GM12891 (cell line): ENCODE data around the gene SSH2.
"Not testable (repeated sequence)": the region's sequence is repeated elsewhere in the genome, so short reads cannot be mapped to it uniquely, and the experiment has no call there.

Source experiments
- DNase-seq: peaks from one replicate; pipeline ENCODE4 v3.0.0; 2011; ENCODE audit warnings: low spot score; ENCODE audit not compliant: insufficient read length
- FAIRE-seq: peaks from 2 replicates; lab custom pipeline; 2011; peaks lifted over from hg19 to GRCh38; lab: Jason Lieb, UNC
- PAX5 ChIP-seq: IDR thresholded peaks from 2 replicates; pipeline ENCODE4 v1.6.1; 2011; ENCODE audit warnings: low read length, moderate library complexity, mild to moderate bottlenecking; ENCODE audit not compliant: insufficient read depth, severe bottlenecking
- POLR2A ChIP-seq: IDR thresholded peaks from 2 replicates; pipeline ENCODE4 v1.6.1; 2011; ENCODE audit warnings: low read depth, low read length, control low read depth
- POLR2AphosphoS5 ChIP-seq: IDR thresholded peaks from 2 replicates; pipeline ENCODE4 v1.6.1; 2011; ENCODE audit warnings: low read depth, low read length, control low read depth
- POU2F2 ChIP-seq: IDR thresholded peaks from 2 replicates; pipeline ENCODE4 v1.6.1; 2011; ENCODE audit warnings: low read depth, mild to moderate bottlenecking, control low read depth, low read length, moderate library complexity
- SPI1 ChIP-seq: IDR thresholded peaks from 2 replicates; pipeline ENCODE4 v1.6.1; 2011; ENCODE audit warnings: low read depth, low read length, control low read depth
- TAF1 ChIP-seq: IDR thresholded peaks from 2 replicates; pipeline ENCODE4 v1.6.1; 2011; ENCODE audit warnings: low read depth, low read length, control low read depth

Gene SSH2

DNA sequence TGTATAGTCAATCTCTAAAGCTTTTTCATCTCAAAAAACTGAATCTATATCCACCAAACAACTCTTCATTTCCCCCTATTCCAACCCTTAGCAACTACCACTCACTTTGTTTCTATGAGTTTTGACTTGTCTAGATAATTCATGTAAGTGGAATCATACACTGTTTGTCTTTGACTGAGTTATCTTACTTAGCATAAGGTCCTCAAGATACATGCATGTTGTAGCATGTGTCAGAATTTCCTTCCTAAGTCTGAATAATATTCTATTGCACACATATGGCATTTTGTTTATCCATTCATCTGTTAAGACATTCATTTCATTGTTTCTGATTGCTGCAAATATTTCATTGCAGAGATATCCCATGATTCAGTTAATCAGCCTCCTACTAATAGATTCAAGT is 72.2 kb downstream of the SSH2 start:
- no peak for FAIRE-seq
- TF ChIP-seq POU2F2 (no peak), SPI1 (no peak)

DNA sequence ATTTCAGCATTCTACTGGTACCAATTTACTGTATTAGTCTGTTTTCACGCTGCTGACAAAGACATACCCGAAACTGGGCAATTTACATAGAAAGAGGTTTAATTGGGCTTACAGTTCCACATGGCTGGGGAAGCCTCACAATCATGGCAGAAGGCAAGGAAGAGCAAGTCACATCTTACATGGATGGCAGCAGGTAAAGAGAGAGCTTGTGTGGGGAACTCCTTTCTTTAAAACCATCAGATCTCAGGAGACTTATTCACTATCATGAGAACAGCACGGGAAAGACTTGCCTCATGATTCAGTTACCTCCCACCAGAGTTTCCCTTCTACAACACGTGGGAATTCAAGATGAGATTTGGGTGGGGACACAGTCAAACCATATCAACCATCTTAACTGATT is 72.9 kb downstream of the SSH2 start:
- not testable (repeated sequence) for DNase-seq, FAIRE-seq

More for the DNA sequence above, 72.2 kb downstream of the SSH2 start:
- no peak for DNase-seq

- no peak for DNase-seq
- no peak for FAIRE-seq
- no peak for TF ChIP-seq POLR2A
- TF ChIP-seq POU2F2: no peak
- no peak for TF ChIP-seq SPI1
- TF ChIP-seq TAF1: no peak
- no peak for TF ChIP-seq POLR2AphosphoS5
These were observed 74.3 kb downstream of the SSH2 start for GRCh38 chr17:29855686-29856085.

DNA sequence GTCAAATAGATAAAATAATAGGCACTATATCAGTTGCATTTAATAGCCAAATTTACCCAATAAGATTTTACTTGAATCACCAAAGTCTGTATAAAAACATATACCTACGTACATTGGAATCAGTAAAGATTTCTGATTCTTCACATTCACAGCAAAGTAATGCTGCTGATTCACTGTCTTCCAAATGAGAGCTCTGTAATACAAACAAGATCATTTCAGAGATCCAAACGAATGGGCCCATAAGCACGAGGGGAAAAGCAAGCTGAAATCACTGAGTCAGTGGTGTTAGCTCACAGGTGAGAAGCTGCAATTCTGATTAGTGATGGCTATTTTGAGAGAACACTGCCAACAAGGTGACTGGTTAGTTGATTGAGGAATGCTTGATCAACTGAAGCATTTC is 81.3 kb downstream of the SSH2 start:
- FAIRE-seq: no peak
- no peak for DNase-seq
- no peak for TF ChIP-seq TAF1
- TF ChIP-seq POLR2A: no peak

DNA sequence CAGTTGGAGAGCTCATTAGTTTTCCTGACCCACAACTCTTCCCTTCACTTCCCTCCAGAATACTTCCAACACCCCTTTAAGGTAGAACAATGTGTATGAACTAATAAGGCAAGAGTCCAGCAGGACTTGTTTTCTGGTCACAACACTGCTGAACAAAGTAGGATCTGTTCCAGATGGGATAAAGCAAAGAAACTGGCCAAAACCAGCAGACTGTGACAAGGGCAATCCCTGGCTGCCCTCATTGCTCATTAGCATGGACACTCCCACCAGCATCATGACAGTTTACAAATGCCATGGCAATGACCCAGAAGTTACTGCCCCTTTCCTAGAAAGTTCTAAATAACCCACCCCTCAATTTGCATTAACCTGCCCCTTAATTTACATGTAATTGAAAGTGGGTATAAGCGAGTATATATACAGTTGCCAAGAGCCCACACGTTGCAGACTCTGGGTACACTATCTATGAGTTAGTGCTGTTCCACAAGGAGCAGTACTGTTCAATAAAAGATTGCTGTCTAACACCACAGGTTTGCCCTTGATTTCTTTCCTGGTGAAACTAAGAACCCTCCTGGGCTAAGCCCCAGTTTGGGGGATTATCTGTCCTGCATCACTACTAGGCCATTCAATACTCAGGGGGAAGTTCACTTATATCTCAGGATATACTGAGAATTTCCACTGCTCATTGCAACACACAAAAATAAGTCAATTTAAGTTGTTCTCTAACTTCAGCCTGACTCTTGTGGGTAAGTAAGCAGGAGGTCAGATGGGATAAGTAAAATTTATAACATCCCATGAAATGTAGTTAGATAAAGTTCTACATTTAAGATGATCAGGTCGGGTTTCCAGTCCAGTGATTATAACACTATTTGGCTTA is 82.3 kb downstream of the SSH2 start:
- FAIRE-seq (no peak), DNase-seq (no peak)
- no peak for TF ChIP-seq TAF1
- TF ChIP-seq POLR2A: no peak
- TF ChIP-seq PAX5: no peak
- no peak for TF ChIP-seq POU2F2
- TF ChIP-seq SPI1: no peak
- no peak for TF ChIP-seq POLR2AphosphoS5

GRCh38 chr17:29847118-29847517 is 82.9 kb downstream of the SSH2 start:
- no peak for DNase-seq
- TF ChIP-seq POU2F2 (no peak), SPI1 (no peak), POLR2AphosphoS5 (no peak), POLR2A (no peak), PAX5 (no peak), TAF1 (no peak)
- no peak for FAIRE-seq

GRCh38 chr17:29846298-29846697 is 83.7 kb downstream of the SSH2 start:
- TF ChIP-seq PAX5 (no peak), POLR2A (no peak), POU2F2 (no peak), TAF1 (no peak), SPI1 (no peak), POLR2AphosphoS5 (no peak)
- no peak for DNase-seq
- FAIRE-seq: no peak

GRCh38 chr17:29844339-29845048 is 85.5 kb downstream of the SSH2 start:
- FAIRE-seq (no peak), DNase-seq (no peak)
- TF ChIP-seq PAX5 (no peak), POU2F2 (no peak), POLR2A (no peak), TAF1 (no peak), SPI1 (no peak), POLR2AphosphoS5 (no peak)

GRCh38 chr17:29840884-29841283 is 89.1 kb downstream of the SSH2 start:
- TF ChIP-seq POU2F2 (no peak), PAX5 (no peak), TAF1 (no peak), SPI1 (no peak), POLR2AphosphoS5 (no peak), POLR2A (no peak)
- FAIRE-seq (no peak), DNase-seq (no peak)

DNA sequence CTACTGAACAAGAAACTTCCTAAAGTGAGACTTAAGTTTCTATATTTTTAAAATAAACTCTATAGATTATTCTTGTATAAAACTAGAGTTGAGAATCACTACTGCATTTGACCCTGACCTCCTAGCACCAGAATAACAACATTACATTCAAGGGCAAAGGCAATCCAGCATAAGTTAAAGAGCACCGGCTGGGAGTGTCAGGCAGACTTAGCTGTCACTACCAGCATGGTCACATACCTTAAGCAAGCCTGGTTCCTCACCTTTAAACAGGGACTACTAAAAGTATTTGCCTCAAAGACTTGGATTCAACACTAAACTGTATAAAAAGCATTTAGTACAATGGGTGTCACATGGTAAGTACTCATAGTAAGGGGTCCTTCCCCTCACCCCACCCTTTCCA is 90.4 kb downstream of the SSH2 start:
- TF ChIP-seq POLR2AphosphoS5 (no peak), POLR2A (no peak), SPI1 (no peak)
- FAIRE-seq: no peak
- DNase-seq: no peak
